ENCODE results near the gene C21orf58. TPM values are rescaled to one million over a fixed set of nuclear protein-coding genes. Genes with fewer than 3 reads are reported as not detected.
"Not testable (repeated sequence)": the region's sequence is repeated elsewhere in the genome, so short reads cannot be mapped to it uniquely, and the experiment has no call there.

Gene C21orf58
- total RNA-seq, 2 donors from 2014 or later, result 19.6 to 37.4 TPM

DNA sequence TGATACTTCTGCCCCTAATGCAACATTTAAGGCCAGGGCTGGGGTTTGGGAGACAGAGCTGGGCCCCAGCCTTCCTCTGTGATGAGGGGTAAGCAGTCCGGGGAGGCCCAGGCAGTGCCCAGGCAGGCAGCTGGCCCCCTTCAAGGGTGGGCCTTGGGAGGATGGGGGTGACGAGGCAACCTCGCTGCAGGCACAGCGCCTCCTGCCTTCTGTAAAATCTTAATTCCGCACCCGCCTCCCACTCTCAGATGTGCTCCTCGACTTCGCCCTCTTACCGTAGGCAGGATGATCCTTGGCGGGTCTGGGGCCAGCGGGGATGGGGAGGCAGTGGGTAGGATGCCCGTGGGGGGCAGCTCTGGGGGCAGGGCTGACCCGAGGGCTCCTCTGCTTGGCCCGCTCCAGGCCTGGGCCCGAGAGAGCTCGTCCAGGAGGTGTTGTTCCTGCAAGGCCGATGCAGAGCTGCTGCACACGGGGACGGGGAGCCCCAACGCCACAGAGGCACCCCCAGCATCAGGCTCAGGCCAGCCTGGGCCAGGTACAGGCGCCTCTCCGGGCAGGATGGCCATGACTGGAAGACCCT, 9.1 kb downstream of the C21orf58 start:
- peaks cover 11% of the 10 kb centered on the region for H3K36me3 Mint-ChIP-seq (ENCODE audit: low read depth)
- Histone ChIP-seq H3K9me3 (ENCODE audit: control insufficient read depth, low read length) (no peaks in the 10 kb centered on the region), H3K4me3 (ENCODE audit: low read length) (no peak overlapping the region), H3K27ac (ENCODE audit: low read depth, low read length) (no peak overlapping the region), H3K27me3 (ENCODE audit: control insufficient read depth, insufficient read depth, low read length, poor library complexity, severe bottlenecking) (no peaks in the 10 kb centered on the region), H3K9ac (ENCODE audit: extremely low read depth, low read length, poor library complexity, severe bottlenecking) (no peak overlapping the region), H3K4me1 (ENCODE audit: control insufficient read depth, insufficient read depth, low read length) (no peaks in the 10 kb centered on the region), H3K36me3 (ENCODE audit: control insufficient read depth, insufficient read depth, low read length) (peaks cover 4% of the 10 kb centered on the region)
- no peaks in the 10 kb centered on the region for H3K27me3 Mint-ChIP-seq (ENCODE audit: insufficient read depth)
- TF ChIP-seq, protein P1, sequence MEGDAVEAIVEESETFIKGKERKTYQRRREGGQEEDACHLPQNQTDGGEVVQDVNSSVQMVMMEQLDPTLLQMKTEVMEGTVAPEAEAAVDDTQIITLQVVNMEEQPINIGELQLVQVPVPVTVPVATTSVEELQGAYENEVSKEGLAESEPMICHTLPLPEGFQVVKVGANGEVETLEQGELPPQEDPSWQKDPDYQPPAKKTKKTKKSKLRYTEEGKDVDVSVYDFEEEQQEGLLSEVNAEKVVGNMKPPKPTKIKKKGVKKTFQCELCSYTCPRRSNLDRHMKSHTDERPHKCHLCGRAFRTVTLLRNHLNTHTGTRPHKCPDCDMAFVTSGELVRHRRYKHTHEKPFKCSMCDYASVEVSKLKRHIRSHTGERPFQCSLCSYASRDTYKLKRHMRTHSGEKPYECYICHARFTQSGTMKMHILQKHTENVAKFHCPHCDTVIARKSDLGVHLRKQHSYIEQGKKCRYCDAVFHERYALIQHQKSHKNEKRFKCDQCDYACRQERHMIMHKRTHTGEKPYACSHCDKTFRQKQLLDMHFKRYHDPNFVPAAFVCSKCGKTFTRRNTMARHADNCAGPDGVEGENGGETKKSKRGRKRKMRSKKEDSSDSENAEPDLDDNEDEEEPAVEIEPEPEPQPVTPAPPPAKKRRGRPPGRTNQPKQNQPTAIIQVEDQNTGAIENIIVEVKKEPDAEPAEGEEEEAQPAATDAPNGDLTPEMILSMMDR (conservative IDR thresholded peaks at IDR 0.05), result peak; percentile 30
- H3K27ac Mint-ChIP-seq, result no peak overlapping the region
- H3K4me1 Mint-ChIP-seq, result peaks cover 7% of the 10 kb centered on the region
- no peak overlapping the region for H3K4me3 Mint-ChIP-seq
- no peaks in the 10 kb centered on the region for H3K9me3 Mint-ChIP-seq
- peak; percentile 50 for DNase-seq
- WGBS, 2 experiments (ENCODE audit: insufficient coverage in 1 of 2, insufficient read length in 1 of 2), result 92 to 96% methylated on average over 9 to 22 of the region's 22 CpGs

DNA sequence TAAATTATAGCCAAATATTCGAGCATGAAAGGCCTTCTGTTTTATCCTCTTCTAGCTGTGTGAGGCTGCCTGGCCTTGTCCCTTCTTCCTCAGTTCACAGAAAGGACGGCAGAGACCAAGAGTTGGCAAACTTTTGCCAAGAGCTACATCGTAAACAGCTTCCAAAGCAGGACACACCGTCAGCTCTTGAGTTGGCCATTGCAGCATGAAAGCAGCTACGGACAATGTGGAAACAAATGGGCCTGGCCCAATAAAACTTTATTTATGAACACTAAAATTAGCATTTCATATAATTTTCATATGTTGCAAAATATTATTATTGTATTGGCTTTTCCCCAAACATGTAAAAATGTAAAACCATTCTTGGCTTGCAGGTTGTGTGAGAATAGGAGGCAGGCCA, 10.7 kb downstream of the C21orf58 start:
- H3K4me3 ChIP-seq (ENCODE audit: low read length), result no peak overlapping the region
- no peaks in the 10 kb centered on the region for H3K4me1 Mint-ChIP-seq
- no peak for DNase-seq
- no peaks in the 10 kb centered on the region for H3K4me1 ChIP-seq (ENCODE audit: control insufficient read depth, insufficient read depth, low read length)
- TF ChIP-seq, protein P1 (conservative IDR thresholded peaks at IDR 0.05), result no peak
- H3K9me3 ChIP-seq (ENCODE audit: control insufficient read depth, low read length), result no peaks in the 10 kb centered on the region
- H3K4me3 Mint-ChIP-seq, result no peak overlapping the region
- no peak overlapping the region for H3K27ac Mint-ChIP-seq
- 94 to 95% methylated on average over 4 to 5 of the region's 5 CpGs for WGBS, 2 experiments (ENCODE audit: insufficient coverage in 1 of 2, insufficient read length in 1 of 2)
- H3K27me3 ChIP-seq (ENCODE audit: control insufficient read depth, insufficient read depth, low read length, poor library complexity, severe bottlenecking), result no peaks in the 10 kb centered on the region
- no peaks in the 10 kb centered on the region for H3K27me3 Mint-ChIP-seq (ENCODE audit: insufficient read depth)
- H3K9ac ChIP-seq (ENCODE audit: extremely low read depth, low read length, poor library complexity, severe bottlenecking), result no peak overlapping the region
- peaks cover 4% of the 10 kb centered on the region for H3K36me3 ChIP-seq (ENCODE audit: control insufficient read depth, insufficient read depth, low read length)
- no peak overlapping the region for H3K27ac ChIP-seq (ENCODE audit: low read depth, low read length)
- no peaks in the 10 kb centered on the region for H3K9me3 Mint-ChIP-seq
- peaks cover 16% of the 10 kb centered on the region for H3K36me3 Mint-ChIP-seq (ENCODE audit: low read depth)

DNA sequence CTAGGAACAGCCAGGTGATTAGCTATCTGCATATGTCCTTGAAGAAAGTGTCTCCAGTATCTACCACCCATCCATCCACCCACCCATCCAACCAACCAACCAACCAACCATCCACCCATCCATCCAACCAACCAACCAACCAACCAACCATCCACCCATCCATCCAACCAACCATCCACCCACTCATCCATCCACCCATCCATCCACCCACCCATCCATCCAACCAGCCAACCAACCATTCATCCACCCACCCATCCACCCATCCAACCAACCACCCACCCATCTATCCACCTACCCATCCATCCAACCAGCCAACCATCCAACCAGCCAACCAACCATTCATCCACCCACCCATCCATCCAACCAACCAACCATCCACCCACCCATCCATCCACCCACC, 12.1 kb downstream of the C21orf58 start:
- DNase-seq, result no peak
- Histone ChIP-seq H3K27me3 (ENCODE audit: control insufficient read depth, insufficient read depth, low read length, poor library complexity, severe bottlenecking) (no peaks in the 10 kb centered on the region), H3K36me3 (ENCODE audit: control insufficient read depth, insufficient read depth, low read length) (peaks cover 8% of the 10 kb centered on the region), H3K9ac (ENCODE audit: extremely low read depth, low read length, poor library complexity, severe bottlenecking) (no peak overlapping the region), H3K9me3 (ENCODE audit: control insufficient read depth, low read length) (no peaks in the 10 kb centered on the region), H3K4me1 (ENCODE audit: control insufficient read depth, insufficient read depth, low read length) (no peaks in the 10 kb centered on the region), H3K27ac (ENCODE audit: low read depth, low read length) (no peak overlapping the region), H3K4me3 (ENCODE audit: low read length) (no peak overlapping the region)
- no peaks in the 10 kb centered on the region for H3K27me3 Mint-ChIP-seq (ENCODE audit: insufficient read depth)
- TF ChIP-seq, protein P1 (conservative IDR thresholded peaks at IDR 0.05), result no peak
- H3K36me3 Mint-ChIP-seq (ENCODE audit: low read depth), result peaks cover 22% of the 10 kb centered on the region
- H3K4me1 Mint-ChIP-seq, result no peaks in the 10 kb centered on the region
- H3K4me3 Mint-ChIP-seq, result no peak overlapping the region
- H3K27ac Mint-ChIP-seq, result no peak overlapping the region
- no peaks in the 10 kb centered on the region for H3K9me3 Mint-ChIP-seq

DNA sequence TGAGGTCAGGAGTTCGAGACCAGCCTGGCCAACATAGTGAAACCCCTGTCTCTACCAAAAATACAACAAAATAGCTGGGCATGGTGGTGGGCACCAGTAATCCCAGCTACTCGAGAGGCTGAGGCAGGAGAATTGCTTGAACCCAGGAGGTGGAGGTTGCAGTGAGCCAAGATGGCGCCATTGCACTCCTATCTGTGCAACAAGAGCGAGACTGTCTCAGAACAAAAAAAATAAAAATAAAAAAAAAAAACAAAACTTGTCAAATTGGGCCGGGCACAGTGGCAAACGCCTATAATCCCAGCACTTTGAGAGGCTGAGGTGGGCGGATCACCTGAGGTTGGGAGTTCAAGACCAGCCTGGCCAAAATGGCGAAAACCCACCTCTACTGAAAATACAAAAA, 13.4 kb downstream of the C21orf58 start:
- H3K4me1 ChIP-seq (ENCODE audit: control insufficient read depth, insufficient read depth, low read length); H3K27ac Mint-ChIP-seq; H3K9ac ChIP-seq (ENCODE audit: extremely low read depth, low read length, poor library complexity, severe bottlenecking); H3K36me3 ChIP-seq (ENCODE audit: control insufficient read depth, insufficient read depth, low read length); DNase-seq; H3K4me3 ChIP-seq (ENCODE audit: low read length); H3K27me3 ChIP-seq (ENCODE audit: control insufficient read depth, insufficient read depth, low read length, poor library complexity, severe bottlenecking); H3K27me3 Mint-ChIP-seq (ENCODE audit: insufficient read depth); H3K27ac ChIP-seq (ENCODE audit: low read depth, low read length); H3K9me3 Mint-ChIP-seq; H3K4me3 Mint-ChIP-seq; H3K9me3 ChIP-seq (ENCODE audit: control insufficient read depth, low read length); H3K4me1 Mint-ChIP-seq: not testable (repeated sequence)
- WGBS, 2 experiments (ENCODE audit: insufficient coverage in 1 of 2, insufficient read length in 1 of 2), result 94 to 97% methylated on average over 6 to 8 of the region's 8 CpGs
- peaks cover 25% of the 10 kb centered on the region for H3K36me3 Mint-ChIP-seq (ENCODE audit: low read depth)

Data from endodermal cell (in vitro differentiated cells).